A549 (cell line): Measurements from ENCODE around the gene IGF2BP1.

ENCODE experiments used
- CEBPB ChIP-seq, 2 experiments: fragments of >200 bp in 1 of 2; sonication (Bioruptor Twin) in 1 of 2; formaldehyde crosslinking in 1 of 2; IDR thresholded peaks; 2 replicates each; pipeline ENCODE4 v1.6.1; 2012 to 2016
- CHD2 ChIP-seq: fragments of 150-350 bp; IDR thresholded peaks from 2 replicates; pipeline ENCODE4 v1.6.1; 2014; ENCODE audit warnings: low read length; ENCODE audit not compliant: partially characterized antibody
- CTCF ChIP-seq: fragments of >200 bp; sonication (Bioruptor Twin); formaldehyde crosslinking; IDR thresholded peaks from 3 replicates; pipeline ENCODE4 v1.5.1; 2016
- EP300 ChIP-seq, 2 experiments: fragments of >200 bp; sonication (Bioruptor Twin); formaldehyde crosslinking; IDR thresholded peaks; 2 replicates in 1 of 2; 3 replicates in 1 of 2; pipeline ENCODE4 v1.6.1; 2016 to 2017
- MAX ChIP-seq: IDR thresholded peaks from 2 replicates; pipeline ENCODE4 v1.6.1; 2012
- POLR2A ChIP-seq: IDR thresholded peaks from 2 replicates; pipeline ENCODE4 v1.6.1; 2012; ENCODE audit warnings: mild to moderate bottlenecking, low read length
- USF2 ChIP-seq: fragments of 450-650 bp; IDR thresholded peaks from 2 replicates; pipeline ENCODE4 v1.6.1; 2014; ENCODE audit warnings: antibody characterized with exemption
- ZC3H11A ChIP-seq: fragments of 450-650 bp; IDR thresholded peaks from 2 replicates; pipeline ENCODE4 v1.6.1; 2014; ENCODE audit warnings: antibody characterized with exemption, mild to moderate bottlenecking
- ZFP36 ChIP-seq: fragments of 450-650 bp; IDR thresholded peaks from 2 replicates; pipeline ENCODE4 v1.6.1; 2014; ENCODE audit warnings: borderline replicate concordance; ENCODE audit not compliant: partially characterized antibody

- TF ChIP-seq CHD2 (no peak), CTCF (no peak), MAX (no peak), CEBPB (IDR thresholded peaks at IDR 0.05) (no peak), ZC3H11A (no peak), POLR2A (no peak), ZFP36 (no peak), EP300 (IDR thresholded peaks at IDR 0.05) (no peak), USF2 (no peak)
These were observed 6.3 kb upstream of the IGF2BP1 start for GRCh38 chr17:48990882-48991357.
